B cell (primary cell): ENCODE results near the gene CACNA1A.

Experiments
- EZH2 ChIP-seq: IDR thresholded peaks from 2 replicates; pipeline ENCODE4 v1.6.1; 2012; ENCODE audit warnings: borderline replicate concordance, low read depth, mild to moderate bottlenecking, moderate library complexity, low read length; ENCODE audit not compliant: insufficient read depth, poor library complexity, severe bottlenecking
- TF ChIP-seq, protein P1 (sequence below): fragments of 200-600 bp; IDR thresholded peaks from one replicate; pipeline ENCODE4 v1.8.0; 2022; ENCODE audit warnings: antibody characterized with exemption, mild to moderate bottlenecking

DNA sequence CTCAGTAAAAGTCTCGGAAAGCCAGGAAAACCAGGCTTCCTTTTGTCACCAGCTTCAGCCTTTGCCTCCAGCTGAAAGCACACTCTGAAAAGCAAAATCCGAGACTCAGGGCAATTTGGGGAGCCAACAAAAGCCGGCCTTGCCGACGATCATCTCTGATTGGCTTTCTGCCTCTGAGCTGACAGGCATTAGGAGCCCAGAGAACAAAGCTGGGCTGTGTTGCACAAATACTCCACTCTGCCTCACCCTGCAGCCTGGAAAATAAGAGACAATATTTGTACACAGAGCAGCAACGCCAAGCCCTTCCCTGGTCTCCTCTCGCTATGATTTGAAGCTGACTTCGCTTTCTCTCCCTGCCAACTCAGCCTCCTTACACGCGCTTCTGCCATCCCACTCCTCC lies 46.9 kb downstream of the CACNA1A start:
- TF ChIP-seq, protein P1, sequence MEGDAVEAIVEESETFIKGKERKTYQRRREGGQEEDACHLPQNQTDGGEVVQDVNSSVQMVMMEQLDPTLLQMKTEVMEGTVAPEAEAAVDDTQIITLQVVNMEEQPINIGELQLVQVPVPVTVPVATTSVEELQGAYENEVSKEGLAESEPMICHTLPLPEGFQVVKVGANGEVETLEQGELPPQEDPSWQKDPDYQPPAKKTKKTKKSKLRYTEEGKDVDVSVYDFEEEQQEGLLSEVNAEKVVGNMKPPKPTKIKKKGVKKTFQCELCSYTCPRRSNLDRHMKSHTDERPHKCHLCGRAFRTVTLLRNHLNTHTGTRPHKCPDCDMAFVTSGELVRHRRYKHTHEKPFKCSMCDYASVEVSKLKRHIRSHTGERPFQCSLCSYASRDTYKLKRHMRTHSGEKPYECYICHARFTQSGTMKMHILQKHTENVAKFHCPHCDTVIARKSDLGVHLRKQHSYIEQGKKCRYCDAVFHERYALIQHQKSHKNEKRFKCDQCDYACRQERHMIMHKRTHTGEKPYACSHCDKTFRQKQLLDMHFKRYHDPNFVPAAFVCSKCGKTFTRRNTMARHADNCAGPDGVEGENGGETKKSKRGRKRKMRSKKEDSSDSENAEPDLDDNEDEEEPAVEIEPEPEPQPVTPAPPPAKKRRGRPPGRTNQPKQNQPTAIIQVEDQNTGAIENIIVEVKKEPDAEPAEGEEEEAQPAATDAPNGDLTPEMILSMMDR, result no peak
- no peak for TF ChIP-seq EZH2
